Sigmoid colon (tissue), 7 donors: ENCODE data around the gene SPG7. TPM values are rescaled to one million over a fixed set of nuclear protein-coding genes. Genes with fewer than 3 reads are reported as not detected.

Experiments used
- DNase-seq: peaks from one replicate; pipeline ENCODE4 v3.0.0-alpha.2; 2019
- H3K27ac ChIP-seq, 4 donors: fragments of 200-600 bp; sonication (generic); one replicate each; pipeline ENCODE4 v1.5.1; 2016 to 2019; ENCODE audit warnings: mild to moderate bottlenecking in 1 of 4
- H3K27me3 ChIP-seq, 3 donors: fragments of 200-600 bp; sonication (generic); one replicate each; pipeline ENCODE4 v1.5.1; 2019; ENCODE audit warnings: mild to moderate bottlenecking in 1 of 3
- H3K36me3 ChIP-seq, 4 donors: fragments of 200-600 bp; sonication (generic); one replicate each; pipeline ENCODE4 v1.5.1; 2016 to 2019
- H3K4me1 ChIP-seq, 4 donors: fragments of 200-600 bp; sonication (generic); one replicate each; pipeline ENCODE4 v1.5.1; 2017 to 2019
- H3K4me3 ChIP-seq, 4 donors: fragments of 200-600 bp; sonication (generic); one replicate each; pipeline ENCODE4 v1.5.1; 2017 to 2019; ENCODE audit warnings: mild to moderate bottlenecking in 2 of 4, moderate library complexity in 1 of 4
- H3K9me3 ChIP-seq, 4 donors: fragments of 200-600 bp in 3 of 4; sonication (generic) in 3 of 4; one replicate each; pipeline versions ENCODE4 v1.5.1 to v1.6.1; 2013 to 2019
- EP300 ChIP-seq, 4 donors: sonication (generic); formaldehyde crosslinking; IDR thresholded peaks; one replicate each; pipeline ENCODE4 v1.6.1; 2017; ENCODE audit warnings: antibody characterized with exemption in 4 of 4
- POLR2A ChIP-seq, 2 donors: fragments of 450-650 bp; IDR thresholded peaks; one replicate each; pipeline ENCODE4 v1.6.1; 2016; ENCODE audit warnings: antibody characterized with exemption in 2 of 2, mild to moderate bottlenecking in 2 of 2, moderate library complexity in 2 of 2
- POLR2AphosphoS5 ChIP-seq, 4 donors: sonication (generic); formaldehyde crosslinking; IDR thresholded peaks; one replicate each; pipeline ENCODE4 v1.6.1; 2017; ENCODE audit warnings: antibody characterized with exemption in 4 of 4
- WGBS, 2 donors: extraction: QIAGEN DNeasy Blood & Tissue Kit; methylation state at CpG; one replicate each; pipeline ENCODE4 v1.1.7; 2013; 5-methylcytosine and 5-hydroxymethylcytosine counted together
- intact Hi-C: fragments of 100-400 bp; cut with DNase I; formaldehyde crosslinking; loops from one replicate; pipeline ENCODE4 v1.15.1; 2023
- polyA plus RNA-seq, 3 donors: library from polyadenylated mRNA; stranded (reverse); fragments of 200-250 nt; gene quantifications; one replicate each; pipeline ENCODE4 v1.2.3, GENCODE V29; 2013
- total RNA-seq, 4 donors: library from RNA; depleted of rRNA; stranded (reverse); fragments of >200 nt; gene quantifications; one replicate each; pipeline ENCODE4 v1.1.0, GENCODE V29; 2016
- TF ChIP-seq, protein P1 (sequence below), 4 experiments: fragments of 450-650 bp in 3 of 4; fragments of 200-600 bp in 1 of 4; IDR thresholded peaks; one replicate each; pipeline ENCODE4 v1.5.1; 2016 to 2019; ENCODE audit warnings: antibody characterized with exemption in 4 of 4, mild to moderate bottlenecking in 3 of 4, moderate library complexity in 2 of 4
- donor health status: healthy with polysubstance abuse.
- donor health status: Bipolar disorder and iron deficiency.
- donor health status: healthy.

SPG7 gene
- total and polyA plus RNA-seq, 7 donors, result 27.7 to 211 (median 75.3) TPM

DNA sequence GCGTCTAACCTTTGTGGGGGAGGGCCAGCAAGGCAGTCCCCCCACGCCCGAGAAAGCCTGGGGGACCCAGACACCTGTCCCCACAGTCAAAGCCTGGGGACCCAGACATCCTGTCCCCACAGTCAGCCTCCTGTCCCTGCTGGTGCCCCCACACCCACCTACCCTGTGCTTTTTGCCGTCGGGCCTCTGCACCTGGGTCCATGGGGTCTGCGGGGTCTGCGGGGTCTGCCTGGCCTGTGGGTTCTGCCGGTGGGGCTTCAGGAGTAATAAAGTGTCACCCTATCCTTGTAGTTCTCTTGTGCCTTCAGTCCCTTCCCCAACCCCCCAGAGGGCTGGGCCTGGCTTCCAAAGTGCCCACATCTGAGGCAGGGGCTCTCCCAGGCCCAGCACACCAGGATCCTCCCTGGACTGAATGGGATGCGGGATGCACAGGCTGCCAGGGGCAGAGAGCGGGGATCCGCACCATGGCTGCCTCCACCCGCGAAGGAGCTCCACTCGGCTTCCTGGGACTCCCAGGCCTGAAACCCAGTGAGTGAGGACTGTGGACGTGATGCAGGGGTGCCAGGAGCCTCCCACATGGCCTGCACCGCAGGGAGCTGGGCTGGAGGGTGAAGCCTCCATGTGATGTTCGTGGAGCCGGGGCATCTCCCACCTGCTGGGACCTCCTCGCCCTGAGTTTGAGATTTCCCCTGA, 88.9 kb downstream of the SPG7 start:
- H3K27ac ChIP-seq, result no peak overlapping the region
- H3K27me3 ChIP-seq, result peaks cover 0 to 2% (median 0%) of the 10 kb centered on the region in 3 donors
- no peak for DNase-seq
- no peak for TF ChIP-seq POLR2AphosphoS5 (IDR thresholded peaks at IDR 0.05)
- no peak for TF ChIP-seq POLR2A (IDR thresholded peaks at IDR 0.05)
- TF ChIP-seq EP300 (IDR thresholded peaks at IDR 0.05), result no peak
- TF ChIP-seq, protein P1, sequence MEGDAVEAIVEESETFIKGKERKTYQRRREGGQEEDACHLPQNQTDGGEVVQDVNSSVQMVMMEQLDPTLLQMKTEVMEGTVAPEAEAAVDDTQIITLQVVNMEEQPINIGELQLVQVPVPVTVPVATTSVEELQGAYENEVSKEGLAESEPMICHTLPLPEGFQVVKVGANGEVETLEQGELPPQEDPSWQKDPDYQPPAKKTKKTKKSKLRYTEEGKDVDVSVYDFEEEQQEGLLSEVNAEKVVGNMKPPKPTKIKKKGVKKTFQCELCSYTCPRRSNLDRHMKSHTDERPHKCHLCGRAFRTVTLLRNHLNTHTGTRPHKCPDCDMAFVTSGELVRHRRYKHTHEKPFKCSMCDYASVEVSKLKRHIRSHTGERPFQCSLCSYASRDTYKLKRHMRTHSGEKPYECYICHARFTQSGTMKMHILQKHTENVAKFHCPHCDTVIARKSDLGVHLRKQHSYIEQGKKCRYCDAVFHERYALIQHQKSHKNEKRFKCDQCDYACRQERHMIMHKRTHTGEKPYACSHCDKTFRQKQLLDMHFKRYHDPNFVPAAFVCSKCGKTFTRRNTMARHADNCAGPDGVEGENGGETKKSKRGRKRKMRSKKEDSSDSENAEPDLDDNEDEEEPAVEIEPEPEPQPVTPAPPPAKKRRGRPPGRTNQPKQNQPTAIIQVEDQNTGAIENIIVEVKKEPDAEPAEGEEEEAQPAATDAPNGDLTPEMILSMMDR (IDR thresholded peaks at IDR 0.05), result no peak
- 83 to 87% methylated on average over 19 of the region's 19 CpGs for WGBS, 2 donors
- peaks cover 0 to under 1% (median 0%) of the 10 kb centered on the region in 4 donors for H3K4me1 ChIP-seq
- H3K4me3 ChIP-seq, result no peak overlapping the region
- no peaks in the 10 kb centered on the region for H3K36me3 ChIP-seq
- intact Hi-C loops, result no loop called here
- no peaks in the 10 kb centered on the region for H3K9me3 ChIP-seq

DNA sequence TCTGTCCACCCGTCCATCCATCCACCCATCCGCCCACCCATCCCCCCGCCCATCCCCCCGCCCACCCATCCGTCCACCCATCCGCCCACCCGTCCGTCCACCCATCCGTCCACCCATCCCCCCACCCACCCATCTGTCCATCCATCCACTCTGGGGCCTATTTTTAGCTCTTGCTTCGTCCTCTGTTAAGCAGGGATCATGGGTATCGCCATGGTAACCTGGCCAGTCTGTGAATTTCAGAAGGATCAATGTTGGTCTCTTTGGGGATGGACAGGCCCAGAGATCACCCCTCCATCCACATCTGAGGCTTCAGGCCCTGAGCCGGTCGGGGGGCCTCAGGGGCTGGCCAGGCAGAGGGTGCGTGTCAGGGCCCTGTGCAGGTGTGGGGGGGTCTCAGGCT, 90.0 kb downstream of the SPG7 start:
- no peak overlapping the region for H3K4me3 ChIP-seq
- H3K27ac ChIP-seq, result no peak overlapping the region
- H3K9me3 ChIP-seq, result no peaks in the 10 kb centered on the region
- intact Hi-C loops, result no loop called here
- TF ChIP-seq, protein P1 (IDR thresholded peaks at IDR 0.05), result no peak
- TF ChIP-seq EP300 (IDR thresholded peaks at IDR 0.05) (no peak), POLR2AphosphoS5 (IDR thresholded peaks at IDR 0.05) (no peak), POLR2A (IDR thresholded peaks at IDR 0.05) (no peak)
- H3K4me1 ChIP-seq, result peaks cover 0 to 8% (median 0%) of the 10 kb centered on the region in 4 donors
- DNase-seq, result no peak
- WGBS, 2 donors, result 61 to 79% methylated on average over 14 of the region's 14 CpGs
- no peaks in the 10 kb centered on the region for H3K36me3 ChIP-seq
- H3K27me3 ChIP-seq, result peaks cover 0 to 13% (median 5%) of the 10 kb centered on the region in 3 donors

DNA sequence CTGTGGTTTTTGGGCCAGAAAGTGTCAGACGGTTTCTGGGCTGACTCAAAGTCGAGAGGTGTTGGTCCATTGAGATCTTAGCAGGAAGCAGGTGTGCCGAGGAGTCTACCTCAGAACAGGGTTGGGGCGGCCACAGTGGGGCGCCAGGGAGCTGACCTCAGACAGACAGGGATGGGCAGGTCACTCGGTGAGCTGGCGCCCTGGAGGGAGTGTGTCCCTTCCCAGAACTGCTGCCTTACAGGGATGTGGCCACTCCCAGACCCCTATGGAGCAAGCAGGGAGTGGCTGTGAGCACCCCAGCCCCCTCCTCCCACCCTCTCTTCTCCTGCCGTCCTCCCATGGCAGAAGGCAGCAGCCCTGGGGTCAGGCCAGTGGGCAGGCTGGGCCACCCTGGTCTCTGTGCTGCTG, 91.3 kb downstream of the SPG7 start:
- peaks cover 0 to 17% (median 8%) of the 10 kb centered on the region in 3 donors for H3K27me3 ChIP-seq
- intact Hi-C loops, result no loop called here
- no peaks in the 10 kb centered on the region for H3K9me3 ChIP-seq
- no peak overlapping the region for H3K4me3 ChIP-seq
- peaks cover 0 to 8% (median 0%) of the 10 kb centered on the region in 4 donors for H3K4me1 ChIP-seq
- no peak overlapping the region for H3K27ac ChIP-seq
- no peaks in the 10 kb centered on the region for H3K36me3 ChIP-seq
- DNase-seq, result no peak
- no peak for TF ChIP-seq EP300 (IDR thresholded peaks at IDR 0.05)
- no peak for TF ChIP-seq POLR2AphosphoS5 (IDR thresholded peaks at IDR 0.05)
- TF ChIP-seq, protein P1 (IDR thresholded peaks at IDR 0.05), result no peak
- TF ChIP-seq POLR2A (IDR thresholded peaks at IDR 0.05), result no peak
- WGBS, 2 donors, result 13 to 34% methylated on average over 8 of the region's 8 CpGs

DNA sequence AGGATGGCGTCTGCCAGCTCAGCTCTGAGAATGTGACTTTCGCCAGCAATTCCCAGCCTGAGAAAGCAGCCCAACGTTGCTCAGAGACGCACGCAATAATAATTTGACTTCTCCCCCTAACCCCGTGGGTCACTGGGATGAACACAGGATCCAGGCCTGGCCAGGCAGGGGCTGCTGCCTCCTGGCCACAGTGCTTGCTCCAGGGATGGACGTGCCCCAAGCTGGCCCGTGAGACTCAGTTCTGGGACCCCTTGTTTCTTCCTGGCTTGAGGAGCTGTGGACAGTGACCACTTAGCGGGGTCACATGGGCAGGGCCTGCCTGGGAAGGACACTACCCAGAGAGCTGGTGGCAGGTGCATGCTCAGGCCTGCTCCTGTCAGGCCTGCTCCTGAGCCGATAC, 91.7 kb downstream of the SPG7 start:
- Histone ChIP-seq H3K27me3 (peaks cover 0 to 21% (median 12%) of the 10 kb centered on the region in 3 donors), H3K27ac (no peak overlapping the region), H3K36me3 (no peaks in the 10 kb centered on the region), H3K4me1 (peaks cover 0 to 8% (median 0%) of the 10 kb centered on the region in 4 donors), H3K9me3 (no peaks in the 10 kb centered on the region), H3K4me3 (no peak overlapping the region)
- DNase-seq, result no peak
- TF ChIP-seq POLR2AphosphoS5 (IDR thresholded peaks at IDR 0.05) (no peak), EP300 (IDR thresholded peaks at IDR 0.05) (no peak), POLR2A (IDR thresholded peaks at IDR 0.05) (no peak)
- TF ChIP-seq, protein P1 (IDR thresholded peaks at IDR 0.05), result no peak
- 84 to 88% methylated on average over 10 of the region's 10 CpGs for WGBS, 2 donors
- intact Hi-C loops, result no loop called here
